ENCODE results near the gene AHNAK.

Gene AHNAK

GRCh38 chr11:62418136-62418535 is 128.5 kb downstream of the AHNAK start:
- no peak for TF ChIP-seq EGR1 (IDR thresholded peaks at IDR 0.05)
- TF ChIP-seq NFIC (IDR thresholded peaks at IDR 0.05), result no peak
- TF ChIP-seq REST (IDR thresholded peaks at IDR 0.05; ENCODE audit: low read depth), result no peak
- no peak for TF ChIP-seq CREB1 (IDR thresholded peaks at IDR 0.05; ENCODE audit: low read depth)
- TF ChIP-seq, protein P1, sequence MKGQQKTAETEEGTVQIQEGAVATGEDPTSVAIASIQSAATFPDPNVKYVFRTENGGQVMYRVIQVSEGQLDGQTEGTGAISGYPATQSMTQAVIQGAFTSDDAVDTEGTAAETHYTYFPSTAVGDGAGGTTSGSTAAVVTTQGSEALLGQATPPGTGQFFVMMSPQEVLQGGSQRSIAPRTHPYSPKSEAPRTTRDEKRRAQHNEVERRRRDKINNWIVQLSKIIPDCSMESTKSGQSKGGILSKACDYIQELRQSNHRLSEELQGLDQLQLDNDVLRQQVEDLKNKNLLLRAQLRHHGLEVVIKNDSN (IDR thresholded peaks at IDR 0.05), result no peak
- TF ChIP-seq TCF12 (IDR thresholded peaks at IDR 0.05; ENCODE audit: low read depth), result no peak
- no peak for TF ChIP-seq YY1 (IDR thresholded peaks at IDR 0.05; ENCODE audit: low read depth)
- TF ChIP-seq, protein P2, sequence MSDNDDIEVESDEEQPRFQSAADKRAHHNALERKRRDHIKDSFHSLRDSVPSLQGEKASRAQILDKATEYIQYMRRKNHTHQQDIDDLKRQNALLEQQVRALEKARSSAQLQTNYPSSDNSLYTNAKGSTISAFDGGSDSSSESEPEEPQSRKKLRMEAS (IDR thresholded peaks at IDR 0.05), result no peak
- no peak for TF ChIP-seq EP300 (IDR thresholded peaks at IDR 0.05; ENCODE audit: borderline replicate concordance)
- TF ChIP-seq RAD21 (IDR thresholded peaks at IDR 0.05; ENCODE audit: low read depth), result no peak
- no peak for TF ChIP-seq ZBTB7A (IDR thresholded peaks at IDR 0.05; ENCODE audit: low read depth)
- no peak for TF ChIP-seq FOXM1 (IDR thresholded peaks at IDR 0.05; ENCODE audit: borderline replicate concordance, low read depth)
- TF ChIP-seq CEBPB (IDR thresholded peaks at IDR 0.05), result no peak

- TF ChIP-seq TAF1 (IDR thresholded peaks at IDR 0.05; ENCODE audit: low read depth), result no peak
- no peak for TF ChIP-seq EP300 (IDR thresholded peaks at IDR 0.05; ENCODE audit: borderline replicate concordance)
- no peak for TF ChIP-seq REST (IDR thresholded peaks at IDR 0.05; ENCODE audit: low read depth)
- no peak for TF ChIP-seq FOXM1 (IDR thresholded peaks at IDR 0.05; ENCODE audit: borderline replicate concordance, low read depth)
- TF ChIP-seq ZBTB7A (IDR thresholded peaks at IDR 0.05; ENCODE audit: low read depth), result no peak
- TF ChIP-seq EGR1 (IDR thresholded peaks at IDR 0.05), result no peak
- TF ChIP-seq, protein P1 (IDR thresholded peaks at IDR 0.05), result no peak
- TF ChIP-seq CREB1 (IDR thresholded peaks at IDR 0.05; ENCODE audit: low read depth), result no peak
Observed at GRCh38 chr11:62416596-62416995, 130.0 kb downstream of the AHNAK start.

DNA sequence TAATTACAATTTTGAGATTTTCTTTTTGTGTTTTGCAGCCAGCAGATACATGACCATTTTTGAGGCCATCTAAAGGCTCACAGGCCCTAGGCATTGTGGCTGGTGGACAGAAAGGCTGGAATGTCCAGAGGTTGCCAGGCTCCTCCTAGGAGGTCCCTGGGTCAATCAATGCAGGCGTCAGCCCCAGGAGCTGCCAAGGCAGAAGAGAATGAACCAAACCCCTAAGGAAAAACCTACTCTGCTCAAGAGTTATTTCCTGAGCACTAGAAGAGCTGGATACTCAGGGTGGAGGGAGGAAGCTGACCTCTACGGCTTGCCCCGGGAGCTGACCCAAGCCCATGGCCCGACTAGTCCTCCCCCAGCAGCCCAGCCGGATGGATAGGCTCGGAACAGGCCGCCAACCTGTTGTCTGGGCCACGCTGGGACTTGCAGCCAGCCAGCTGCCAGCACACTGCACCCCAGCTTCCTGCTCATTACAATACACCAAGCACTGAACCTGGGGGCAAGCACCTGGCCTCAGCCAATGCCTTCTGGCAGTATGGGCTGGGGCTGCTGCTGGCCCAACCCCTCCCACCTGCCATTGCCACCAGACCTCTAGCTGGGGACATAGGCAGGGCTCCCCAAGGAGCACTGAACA is 133.4 kb downstream of the AHNAK start:
- TF ChIP-seq EGR1 (IDR thresholded peaks at IDR 0.05), result no peak
- no peak for TF ChIP-seq EP300 (IDR thresholded peaks at IDR 0.05; ENCODE audit: borderline replicate concordance)
- TF ChIP-seq FOXM1 (IDR thresholded peaks at IDR 0.05; ENCODE audit: borderline replicate concordance, low read depth), result no peak
- no peak for TF ChIP-seq YY1 (IDR thresholded peaks at IDR 0.05; ENCODE audit: low read depth)
- TF ChIP-seq CREB1 (IDR thresholded peaks at IDR 0.05; ENCODE audit: low read depth), result no peak
- no peak for TF ChIP-seq REST (IDR thresholded peaks at IDR 0.05; ENCODE audit: low read depth)
- TF ChIP-seq TAF1 (IDR thresholded peaks at IDR 0.05; ENCODE audit: low read depth), result no peak
- TF ChIP-seq NFIC (IDR thresholded peaks at IDR 0.05), result no peak
- TF ChIP-seq, protein P1 (IDR thresholded peaks at IDR 0.05), result no peak
- no peak for TF ChIP-seq CEBPB (IDR thresholded peaks at IDR 0.05)
- TF ChIP-seq, protein P2 (IDR thresholded peaks at IDR 0.05), result no peak
- no peak for TF ChIP-seq RAD21 (IDR thresholded peaks at IDR 0.05; ENCODE audit: low read depth)
- TF ChIP-seq TCF12 (IDR thresholded peaks at IDR 0.05; ENCODE audit: low read depth), result no peak
- TF ChIP-seq ZBTB7A (IDR thresholded peaks at IDR 0.05; ENCODE audit: low read depth), result no peak
- no peak for TF ChIP-seq TEAD4 (IDR thresholded peaks at IDR 0.05)

DNA sequence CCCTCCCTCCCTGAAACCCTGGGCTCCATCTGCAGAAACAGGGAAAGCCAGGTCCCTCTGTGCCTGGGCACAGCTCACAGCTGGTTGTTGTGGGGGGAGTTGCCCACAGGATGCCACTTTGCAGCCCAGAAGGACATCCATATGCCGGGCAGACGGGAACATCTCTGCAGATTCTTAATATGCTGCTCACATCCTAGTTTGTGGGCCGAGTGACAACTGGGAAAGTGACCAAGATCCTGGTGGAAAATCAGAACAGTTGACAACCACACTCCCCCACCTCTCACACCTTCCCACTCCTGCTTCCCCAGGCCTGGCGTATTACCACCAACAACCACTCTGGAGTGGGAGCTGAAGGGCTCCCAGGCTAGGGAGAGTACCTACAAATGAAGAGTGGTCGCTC is 135.1 kb downstream of the AHNAK start:
- TF ChIP-seq TCF12 (IDR thresholded peaks at IDR 0.05; ENCODE audit: low read depth) (no peak), CEBPB (IDR thresholded peaks at IDR 0.05) (no peak), CREB1 (IDR thresholded peaks at IDR 0.05; ENCODE audit: low read depth) (no peak), FOXM1 (IDR thresholded peaks at IDR 0.05; ENCODE audit: borderline replicate concordance, low read depth) (no peak), TEAD4 (IDR thresholded peaks at IDR 0.05) (no peak), ZBTB7A (IDR thresholded peaks at IDR 0.05; ENCODE audit: low read depth) (no peak), RAD21 (IDR thresholded peaks at IDR 0.05; ENCODE audit: low read depth) (no peak), TAF1 (IDR thresholded peaks at IDR 0.05; ENCODE audit: low read depth) (no peak), EP300 (IDR thresholded peaks at IDR 0.05; ENCODE audit: borderline replicate concordance) (no peak), EGR1 (IDR thresholded peaks at IDR 0.05) (no peak), YY1 (IDR thresholded peaks at IDR 0.05; ENCODE audit: low read depth) (no peak), REST (IDR thresholded peaks at IDR 0.05; ENCODE audit: low read depth) (no peak), NFIC (IDR thresholded peaks at IDR 0.05) (no peak)
- TF ChIP-seq, protein P1 (IDR thresholded peaks at IDR 0.05), result no peak
- TF ChIP-seq, protein P2 (IDR thresholded peaks at IDR 0.05), result no peak

All from Ishikawa (cell line).